GM23338 (cell line): ENCODE data around the gene SLC38A8. TPM values are rescaled to one million over a fixed set of nuclear protein-coding genes. Genes with fewer than 3 reads are reported as not detected.

Experiments
- ATAC-seq: fragments of 200-7000 bp; cut with Tn5 transposase; 3 replicates; pipeline ENCODE4 v1.9.1; 2020
- DNase-seq: peaks from one replicate; pipeline ENCODE4 v3.0.0-alpha.2; 2015; ENCODE audit warnings: low spot score
- H2AFZ ChIP-seq: fragments of 200-600 bp; sonication (generic); 2 replicates; pipeline ENCODE4 v1.8.0; 2016; ENCODE audit warnings: antibody characterized with exemption, mild to moderate bottlenecking, moderate library complexity
- H3F3A ChIP-seq: fragments of 200-600 bp; sonication (generic); replicated peaks from 2 replicates; pipeline ENCODE4 v1.8.0; 2017; ENCODE audit warnings: antibody characterized with exemption, mixed run types, low read depth
- H3K27ac ChIP-seq: fragments of 200-600 bp; sonication (generic); 2 replicates; pipeline ENCODE4 v1.6.1; 2016; ENCODE audit warnings: low read depth
- H3K27me3 ChIP-seq: fragments of 200-600 bp; sonication (generic); 2 replicates; pipeline ENCODE4 v1.8.0; 2016; ENCODE audit warnings: mild to moderate bottlenecking, mixed run types, moderate library complexity; ENCODE audit not compliant: insufficient read depth
- H3K36me3 ChIP-seq: fragments of 200-600 bp; sonication (generic); 2 replicates; pipeline ENCODE4 v1.8.0; 2016; ENCODE audit warnings: mild to moderate bottlenecking; ENCODE audit not compliant: insufficient read depth
- H3K4me1 ChIP-seq: fragments of 200-600 bp; sonication (generic); 2 replicates; pipeline ENCODE4 v1.8.0; 2016; ENCODE audit warnings: mild to moderate bottlenecking, moderate library complexity; ENCODE audit not compliant: insufficient read depth
- H3K4me2 ChIP-seq: fragments of 200-600 bp; sonication (generic); 2 replicates; pipeline ENCODE4 v1.7.1; 2017; ENCODE audit warnings: mixed run types
- H3K4me3 ChIP-seq: fragments of 200-600 bp; sonication (generic); 2 replicates; pipeline ENCODE4 v1.6.1; 2016; ENCODE audit warnings: mixed run types
- H3K79me2 ChIP-seq: fragments of 200-600 bp; sonication (generic); replicated peaks from 2 replicates; pipeline ENCODE4 v1.8.0; 2017; ENCODE audit warnings: mild to moderate bottlenecking; ENCODE audit not compliant: insufficient read depth
- H3K9me2 ChIP-seq: fragments of 200-600 bp; sonication (generic); 2 replicates; pipeline ENCODE4 v1.8.0; 2017; ENCODE audit not compliant: insufficient read depth
- H4K20me1 ChIP-seq: fragments of 200-600 bp; sonication (generic); replicated peaks from 2 replicates; pipeline ENCODE4 v1.8.0; 2017; ENCODE audit warnings: mild to moderate bottlenecking; ENCODE audit not compliant: insufficient read depth
- H3K27ac Mint-ChIP-seq: 2 replicates; pipeline ENCODE4 v1.8.0; 2020; ENCODE audit warnings: inconsistent platforms, mild to moderate bottlenecking, moderate library complexity, mixed read lengths
- H3K27me3 Mint-ChIP-seq: 3 replicates; pipeline ENCODE4 v1.8.0; 2022; ENCODE audit warnings: low read depth, mild to moderate bottlenecking, moderate library complexity, mixed read lengths, inconsistent platforms; ENCODE audit not compliant: insufficient read depth, poor library complexity
- H3K36me3 Mint-ChIP-seq: 3 replicates; pipeline ENCODE4 v1.8.0; 2021; ENCODE audit warnings: low read depth, mild to moderate bottlenecking, inconsistent platforms, moderate library complexity, mixed read lengths
- H3K4me1 Mint-ChIP-seq: 3 replicates; pipeline ENCODE4 v1.8.0; 2020; ENCODE audit warnings: mild to moderate bottlenecking, inconsistent platforms, mixed read lengths
- H3K4me3 Mint-ChIP-seq: 3 replicates; pipeline ENCODE4 v1.8.0; 2021; ENCODE audit warnings: moderate library complexity, mild to moderate bottlenecking, inconsistent platforms, mixed read lengths
- H3K9me3 Mint-ChIP-seq: 3 replicates; pipeline ENCODE4 v1.8.0; 2020; ENCODE audit warnings: moderate library complexity, mild to moderate bottlenecking, inconsistent platforms, mixed read lengths
- EZH2 ChIP-seq: fragments of 200-600 bp; sonication (generic); IDR thresholded peaks from one replicate; pipeline ENCODE4 v1.8.0; 2017; ENCODE audit warnings: antibody characterized with exemption, mild to moderate bottlenecking, low read depth; ENCODE audit not compliant: unreplicated experiment
- EZH2phosphoT487 ChIP-seq: fragments of 200-600 bp; sonication (generic); IDR thresholded peaks from one replicate; pipeline ENCODE4 v1.8.1; 2018; ENCODE audit warnings: antibody characterized with exemption; ENCODE audit not compliant: unreplicated experiment
- JUNB ChIP-seq: IDR thresholded peaks from one replicate; pipeline ENCODE4 v1.6.1; 2016; ENCODE audit warnings: antibody characterized with exemption; ENCODE audit not compliant: unreplicated experiment
- NANOG ChIP-seq: IDR thresholded peaks from 2 replicates; pipeline ENCODE4 v1.6.1; 2016; ENCODE audit warnings: antibody characterized with exemption, borderline replicate concordance
- ZNF114 ChIP-seq: fragments of 250-450 bp; sonication (Bioruptor Pico); IDR thresholded peaks from 2 replicates; pipeline ENCODE4 v1.5.0; 2020; ENCODE audit warnings: mild to moderate bottlenecking, moderate library complexity
- ZNF331 ChIP-seq: fragments of 250-450 bp; sonication (Bioruptor Pico); IDR thresholded peaks from 2 replicates; pipeline ENCODE4 v1.5.0; 2020; ENCODE audit warnings: low read depth, mild to moderate bottlenecking, moderate library complexity
- polyA plus RNA-seq: library from polyadenylated mRNA; unstranded; fragments of >200 nt; fragmentation: Nextera tagmentation; extraction: Ambion mirVana; gene quantifications from 2 replicates; pipeline ENCODE4 v1.2.1, GENCODE V29; 2016
- total RNA-seq: library from RNA; depleted of rRNA; stranded (reverse); fragments of >200 nt; shearing (Covaris generic); gene quantifications from 2 replicates; pipeline ENCODE4 v1.2.3, GENCODE V29; 2014
- TF ChIP-seq, protein P1 (sequence below): IDR thresholded peaks from 2 replicates; pipeline ENCODE4 v1.6.1; 2016; ENCODE audit warnings: antibody characterized with exemption
- TF ChIP-seq, protein P2 (sequence below), 2 experiments: fragments of 200-600 bp in 1 of 2; sonication (generic) in 1 of 2; conservative IDR thresholded peaks; 2 replicates each; pipeline versions ENCODE4 v1.5.1 to v1.6.1; 2016 to 2017; ENCODE audit warnings: antibody characterized with exemption in 2 of 2, low read depth in 2 of 2, mild to moderate bottlenecking in 2 of 2, moderate library complexity in 1 of 2
- TF ChIP-seq, protein P3 (sequence below): fragments of 250-450 bp; sonication (Bioruptor Pico); IDR thresholded peaks from 2 replicates; pipeline ENCODE4 v1.5.0; 2020; ENCODE audit warnings: mild to moderate bottlenecking, moderate library complexity

The SLC38A8 gene
- total and polyA plus RNA-seq, 2 experiments from 2014 or later: not detected

DNA sequence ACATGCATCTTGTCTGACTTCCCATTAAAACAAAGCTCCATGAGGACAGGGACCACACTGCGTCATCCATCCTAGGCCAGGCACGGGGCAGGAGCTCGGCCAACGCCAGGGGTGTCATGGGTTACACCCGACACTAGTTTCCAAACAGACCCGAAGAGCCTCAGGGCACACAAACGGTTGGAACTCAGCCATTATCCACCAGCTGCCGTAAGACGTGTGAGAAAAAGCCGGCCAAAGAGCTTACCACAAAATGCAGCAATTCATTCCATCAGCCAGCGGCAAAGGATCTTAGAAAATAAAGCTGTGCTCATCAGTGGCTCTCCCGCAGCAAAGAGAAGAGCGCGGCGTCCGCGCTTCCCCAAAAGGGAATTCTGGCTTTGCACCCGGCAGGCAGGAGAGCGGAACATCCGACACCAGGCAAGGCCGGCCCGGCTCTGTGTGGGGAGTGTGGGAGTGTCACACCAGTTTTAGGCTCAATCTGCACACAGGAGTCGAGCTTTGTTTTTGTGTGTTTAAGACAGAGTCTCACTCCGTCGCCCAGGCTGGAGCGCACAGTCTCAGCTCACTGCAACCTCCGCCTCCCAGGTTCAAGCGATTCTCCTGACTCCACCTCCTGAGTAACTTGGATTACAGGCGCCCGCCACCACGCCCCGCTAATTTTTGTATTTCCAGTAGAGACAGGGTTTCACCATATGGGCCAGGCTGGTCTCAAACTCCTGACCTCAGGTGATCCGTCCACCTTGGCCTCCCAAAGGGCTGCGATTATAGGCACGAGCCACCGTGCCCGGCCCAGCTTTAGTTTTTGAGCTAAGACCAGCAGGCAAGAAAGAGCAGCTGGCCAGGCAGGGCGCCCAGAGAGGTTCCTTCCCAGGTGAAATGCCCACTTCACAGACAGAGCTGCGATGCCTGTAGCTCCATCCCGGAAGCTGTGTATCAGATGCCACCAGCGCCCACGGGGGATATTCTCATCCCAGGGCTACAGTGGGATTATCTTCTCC lies 1.5 kb downstream of the SLC38A8 start:
- Mint-ChIP-seq H3K36me3 (no peaks in the 10 kb centered on the region), H3K9me3 (peaks cover 2% of the 10 kb centered on the region; the same call in 1 of the 3 replicates), H3K4me3 (no peak overlapping the region), H3K4me1 (peaks cover 22% of the 10 kb centered on the region), H3K27ac (no peak overlapping the region), H3K27me3 (peaks cover 14% of the 10 kb centered on the region)
- no peaks in the 10 kb centered on the region for H3F3A ChIP-seq
- no peak overlapping the region for H3K27ac ChIP-seq
- H3K9me2 ChIP-seq: no peaks in the 10 kb centered on the region
- no peaks in the 10 kb centered on the region for H3K27me3 ChIP-seq
- no peaks in the 10 kb centered on the region for H3K79me2 ChIP-seq
- H3K4me1 ChIP-seq: peaks cover 7% of the 10 kb centered on the region; the same call in 1 of the 2 replicates
- peak overlapping the region; percentile 43 for H2AFZ ChIP-seq
- DNase-seq (no peak), ATAC-seq (no peak)
- H4K20me1 ChIP-seq: no peaks in the 10 kb centered on the region
- no peak overlapping the region for H3K4me3 ChIP-seq
- TF ChIP-seq, protein P1, sequence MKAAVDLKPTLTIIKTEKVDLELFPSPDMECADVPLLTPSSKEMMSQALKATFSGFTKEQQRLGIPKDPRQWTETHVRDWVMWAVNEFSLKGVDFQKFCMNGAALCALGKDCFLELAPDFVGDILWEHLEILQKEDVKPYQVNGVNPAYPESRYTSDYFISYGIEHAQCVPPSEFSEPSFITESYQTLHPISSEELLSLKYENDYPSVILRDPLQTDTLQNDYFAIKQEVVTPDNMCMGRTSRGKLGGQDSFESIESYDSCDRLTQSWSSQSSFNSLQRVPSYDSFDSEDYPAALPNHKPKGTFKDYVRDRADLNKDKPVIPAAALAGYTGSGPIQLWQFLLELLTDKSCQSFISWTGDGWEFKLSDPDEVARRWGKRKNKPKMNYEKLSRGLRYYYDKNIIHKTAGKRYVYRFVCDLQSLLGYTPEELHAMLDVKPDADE: no peak
- TF ChIP-seq EZH2phosphoT487 (no peak), EZH2 (no peak), NANOG (no peak), ZNF331 (no peak), ZNF114 (no peak), JUNB (no peak)
- TF ChIP-seq, protein P2, sequence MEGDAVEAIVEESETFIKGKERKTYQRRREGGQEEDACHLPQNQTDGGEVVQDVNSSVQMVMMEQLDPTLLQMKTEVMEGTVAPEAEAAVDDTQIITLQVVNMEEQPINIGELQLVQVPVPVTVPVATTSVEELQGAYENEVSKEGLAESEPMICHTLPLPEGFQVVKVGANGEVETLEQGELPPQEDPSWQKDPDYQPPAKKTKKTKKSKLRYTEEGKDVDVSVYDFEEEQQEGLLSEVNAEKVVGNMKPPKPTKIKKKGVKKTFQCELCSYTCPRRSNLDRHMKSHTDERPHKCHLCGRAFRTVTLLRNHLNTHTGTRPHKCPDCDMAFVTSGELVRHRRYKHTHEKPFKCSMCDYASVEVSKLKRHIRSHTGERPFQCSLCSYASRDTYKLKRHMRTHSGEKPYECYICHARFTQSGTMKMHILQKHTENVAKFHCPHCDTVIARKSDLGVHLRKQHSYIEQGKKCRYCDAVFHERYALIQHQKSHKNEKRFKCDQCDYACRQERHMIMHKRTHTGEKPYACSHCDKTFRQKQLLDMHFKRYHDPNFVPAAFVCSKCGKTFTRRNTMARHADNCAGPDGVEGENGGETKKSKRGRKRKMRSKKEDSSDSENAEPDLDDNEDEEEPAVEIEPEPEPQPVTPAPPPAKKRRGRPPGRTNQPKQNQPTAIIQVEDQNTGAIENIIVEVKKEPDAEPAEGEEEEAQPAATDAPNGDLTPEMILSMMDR (conservative IDR thresholded peaks at IDR 0.05; ENCODE audit: low read depth in 2 of 2): no peak
- TF ChIP-seq, protein P3, sequence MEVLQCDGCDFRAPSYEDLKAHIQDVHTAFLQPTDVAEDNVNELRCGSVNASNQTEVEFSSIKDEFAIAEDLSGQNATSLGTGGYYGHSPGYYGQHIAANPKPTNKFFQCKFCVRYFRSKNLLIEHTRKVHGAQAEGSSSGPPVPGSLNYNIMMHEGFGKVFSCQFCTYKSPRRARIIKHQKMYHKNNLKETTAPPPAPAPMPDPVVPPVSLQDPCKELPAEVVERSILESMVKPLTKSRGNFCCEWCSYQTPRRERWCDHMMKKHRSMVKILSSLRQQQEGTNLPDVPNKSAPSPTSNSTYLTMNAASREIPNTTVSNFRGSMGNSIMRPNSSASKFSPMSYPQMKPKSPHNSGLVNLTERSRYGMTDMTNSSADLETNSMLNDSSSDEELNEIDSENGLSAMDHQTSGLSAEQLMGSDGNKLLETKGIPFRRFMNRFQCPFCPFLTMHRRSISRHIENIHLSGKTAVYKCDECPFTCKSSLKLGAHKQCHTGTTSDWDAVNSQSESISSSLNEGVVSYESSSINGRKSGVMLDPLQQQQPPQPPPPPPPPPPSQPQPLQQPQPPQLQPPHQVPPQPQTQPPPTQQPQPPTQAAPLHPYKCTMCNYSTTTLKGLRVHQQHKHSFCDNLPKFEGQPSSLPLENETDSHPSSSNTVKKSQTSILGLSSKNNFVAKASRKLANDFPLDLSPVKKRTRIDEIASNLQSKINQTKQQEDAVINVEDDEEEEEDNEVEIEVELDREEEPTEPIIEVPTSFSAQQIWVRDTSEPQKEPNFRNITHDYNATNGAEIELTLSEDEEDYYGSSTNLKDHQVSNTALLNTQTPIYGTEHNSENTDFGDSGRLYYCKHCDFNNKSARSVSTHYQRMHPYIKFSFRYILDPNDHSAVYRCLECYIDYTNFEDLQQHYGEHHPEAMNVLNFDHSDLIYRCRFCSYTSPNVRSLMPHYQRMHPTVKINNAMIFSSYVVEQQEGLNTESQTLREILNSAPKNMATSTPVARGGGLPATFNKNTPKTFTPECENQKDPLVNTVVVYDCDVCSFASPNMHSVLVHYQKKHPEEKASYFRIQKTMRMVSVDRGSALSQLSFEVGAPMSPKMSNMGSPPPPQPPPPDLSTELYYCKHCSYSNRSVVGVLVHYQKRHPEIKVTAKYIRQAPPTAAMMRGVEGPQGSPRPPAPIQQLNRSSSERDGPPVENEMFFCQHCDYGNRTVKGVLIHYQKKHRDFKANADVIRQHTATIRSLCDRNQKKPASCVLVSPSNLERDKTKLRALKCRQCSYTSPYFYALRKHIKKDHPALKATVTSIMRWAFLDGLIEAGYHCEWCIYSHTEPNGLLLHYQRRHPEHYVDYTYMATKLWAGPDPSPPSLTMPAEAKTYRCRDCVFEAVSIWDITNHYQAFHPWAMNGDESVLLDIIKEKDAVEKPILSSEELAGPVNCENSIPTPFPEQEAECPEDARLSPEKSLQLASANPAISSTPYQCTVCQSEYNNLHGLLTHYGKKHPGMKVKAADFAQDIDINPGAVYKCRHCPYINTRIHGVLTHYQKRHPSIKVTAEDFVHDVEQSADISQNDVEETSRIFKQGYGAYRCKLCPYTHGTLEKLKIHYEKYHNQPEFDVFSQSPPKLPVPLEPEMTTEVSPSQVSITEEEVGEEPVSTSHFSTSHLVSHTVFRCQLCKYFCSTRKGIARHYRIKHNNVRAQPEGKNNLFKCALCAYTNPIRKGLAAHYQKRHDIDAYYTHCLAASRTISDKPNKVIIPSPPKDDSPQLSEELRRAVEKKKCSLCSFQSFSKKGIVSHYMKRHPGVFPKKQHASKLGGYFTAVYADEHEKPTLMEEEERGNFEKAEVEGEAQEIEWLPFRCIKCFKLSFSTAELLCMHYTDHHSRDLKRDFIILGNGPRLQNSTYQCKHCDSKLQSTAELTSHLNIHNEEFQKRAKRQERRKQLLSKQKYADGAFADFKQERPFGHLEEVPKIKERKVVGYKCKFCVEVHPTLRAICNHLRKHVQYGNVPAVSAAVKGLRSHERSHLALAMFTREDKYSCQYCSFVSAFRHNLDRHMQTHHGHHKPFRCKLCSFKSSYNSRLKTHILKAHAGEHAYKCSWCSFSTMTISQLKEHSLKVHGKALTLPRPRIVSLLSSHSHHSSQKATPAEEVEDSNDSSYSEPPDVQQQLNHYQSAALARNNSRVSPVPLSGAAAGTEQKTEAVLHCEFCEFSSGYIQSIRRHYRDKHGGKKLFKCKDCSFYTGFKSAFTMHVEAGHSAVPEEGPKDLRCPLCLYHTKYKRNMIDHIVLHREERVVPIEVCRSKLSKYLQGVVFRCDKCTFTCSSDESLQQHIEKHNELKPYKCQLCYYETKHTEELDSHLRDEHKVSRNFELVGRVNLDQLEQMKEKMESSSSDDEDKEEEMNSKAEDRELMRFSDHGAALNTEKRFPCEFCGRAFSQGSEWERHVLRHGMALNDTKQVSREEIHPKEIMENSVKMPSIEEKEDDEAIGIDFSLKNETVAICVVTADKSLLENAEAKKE (CRISPR knock-in tag): no peak
- H3K4me2 ChIP-seq: no peak overlapping the region
- no peaks in the 10 kb centered on the region for H3K36me3 ChIP-seq
